DMS79 (cell line): ENCODE measurements around the gene PTPRT.

ENCODE experiments used
- DNase-seq: peaks from one replicate; lab custom pipeline; 2025; lab: John Stamatoyannopoulos, UW

Gene PTPRT

GRCh38 chr20:42046371-42047085 is 1143.2 kb downstream of the PTPRT start:
- DNase-seq, result peak; percentile 28

GRCh38 chr20:42043921-42044320 is 1145.8 kb downstream of the PTPRT start:
- DNase-seq, result no peak

- no peak for DNase-seq
These were observed 1148.6 kb downstream of the PTPRT start for GRCh38 chr20:42041000-42041565.

GRCh38 chr20:42027746-42028268 is 1161.9 kb downstream of the PTPRT start:
- no peak for DNase-seq

DNA sequence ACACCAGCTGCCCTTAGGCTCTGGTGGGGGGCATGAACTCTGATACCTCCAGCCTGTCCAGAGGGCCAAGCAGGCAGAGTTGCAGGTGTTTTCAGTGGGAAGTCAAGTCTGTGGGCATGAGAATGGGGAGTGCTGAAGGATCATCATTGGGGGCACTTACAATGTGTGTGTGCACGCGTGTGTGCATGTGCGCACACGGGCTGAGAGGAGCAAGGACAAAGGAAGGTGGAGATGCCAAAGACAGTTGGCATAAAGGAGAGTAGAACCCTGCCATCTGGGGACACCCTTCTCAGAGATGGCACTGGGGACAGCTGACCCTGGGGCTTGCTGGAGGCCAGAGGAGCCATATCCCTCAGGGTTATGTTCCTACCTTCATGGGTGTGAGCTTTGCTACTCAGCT is 1163.1 kb downstream of the PTPRT start:
- DNase-seq, result no peak

- no peak for DNase-seq
These were observed 1165.1 kb downstream of the PTPRT start for GRCh38 chr20:42024653-42025052.
